Hematopoietic multipotent progenitor cell treated with erythropoietin and hydrocortisone succinate and interleukin-3 and kit ligand, for 6 days (in vitro differentiated cells): Measurements from ENCODE around the gene OR51A4.
A peak's percentile ranks its signal among the peaks of the same experiment; 100 is the strongest.
"Not testable (repeated sequence)": the region's sequence is repeated elsewhere in the genome, so short reads cannot be mapped to it uniquely, and the experiment has no call there.

Source experiments
- DNase-seq: peaks from one replicate; pipeline ENCODE4 v3.0.0-alpha.2; 2015

The OR51A4 gene

GRCh38 chr11:4947505-4947904, at the start of gene OR51A4:
OR51A4 (minus strand) TSS chr11:4947605; CDS start chr11:4947100, 505 bp downstream.
- DNase-seq: no peak

- DNase-seq: no peak
These were observed 47.1 kb upstream of the OR51A4 start, which contains the start of gene OR51L1 for GRCh38 chr11:4994551-4994950. OR51L1 (plus strand) TSS chr11:4994851; CDS start chr11:4998983, 4,132 bp downstream.

DNA sequence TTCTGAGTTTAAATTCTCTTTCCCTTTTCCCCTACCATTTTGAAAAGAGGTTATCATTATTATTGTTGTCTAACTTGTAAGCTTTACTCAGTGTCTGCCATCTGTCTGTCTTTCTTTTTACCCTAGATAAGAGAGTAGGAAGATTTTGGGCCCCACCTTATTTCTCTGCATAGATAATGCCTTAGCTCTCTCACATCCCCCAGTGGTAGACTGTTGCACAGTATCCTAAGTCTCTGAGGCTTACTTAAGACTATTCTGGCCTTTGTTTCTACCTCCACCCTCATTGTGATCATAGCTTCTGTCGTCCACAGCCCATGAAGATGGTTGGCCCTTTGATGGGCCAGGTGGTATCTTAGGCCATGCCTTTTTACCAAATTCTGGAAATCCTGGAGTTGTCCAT, 43.7 kb upstream of the OR51A4 start:
- DNase-seq: peak; percentile 71

GRCh38 chr11:4983841-4984240, 36.4 kb upstream of the OR51A4 start:
- no peak for DNase-seq

GRCh38 chr11:4982678-4983077, 35.3 kb upstream of the OR51A4 start:
- DNase-seq: no peak

- DNase-seq: no peak
These were observed 31.6 kb upstream of the OR51A4 start for GRCh38 chr11:4979036-4979435.

- DNase-seq: no peak
These were observed 28.0 kb upstream of the OR51A4 start for GRCh38 chr11:4975436-4975835.

DNA sequence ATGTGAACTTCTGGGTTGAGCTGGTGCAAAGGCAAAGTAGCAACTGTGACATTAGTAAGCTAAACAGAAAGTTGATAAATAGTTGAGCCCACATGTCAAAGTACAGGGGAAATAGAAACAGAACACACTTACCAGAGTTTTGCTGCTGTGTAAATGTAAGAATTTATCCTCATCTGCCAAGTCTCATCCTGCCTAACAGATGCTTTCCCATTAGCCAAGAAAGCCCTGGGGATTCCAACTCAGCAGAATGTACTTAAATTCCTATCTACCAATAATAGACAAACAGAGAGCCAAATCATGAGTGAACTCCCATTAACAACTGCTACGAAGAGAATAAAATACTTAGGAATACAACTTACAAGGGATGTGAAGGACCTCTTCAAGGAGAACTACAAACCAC, 15.4 kb upstream of the OR51A4 start:
- no peak for DNase-seq

GRCh38 chr11:4960877-4961276, 13.5 kb upstream of the OR51A4 start:
- no peak for DNase-seq

DNA sequence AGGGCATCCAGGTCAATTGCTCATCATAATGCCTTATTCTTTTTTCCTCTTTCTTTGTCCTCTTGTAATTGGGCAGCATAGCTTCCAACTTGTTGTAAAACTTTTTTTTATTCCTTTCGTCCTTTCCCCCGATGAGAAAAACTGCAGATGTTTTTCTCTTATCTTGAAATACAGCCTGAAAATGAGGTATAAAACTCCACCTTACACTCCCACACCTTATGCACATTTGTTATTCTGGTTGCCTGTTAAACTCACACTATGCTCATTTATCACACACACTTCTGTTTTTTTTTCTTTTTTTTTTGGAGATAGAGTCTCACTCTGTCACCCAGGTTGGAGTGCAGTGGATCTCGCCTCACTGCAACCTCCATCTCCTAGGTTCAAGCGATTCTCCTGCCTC, 10.0 kb upstream of the OR51A4 start:
- DNase-seq: no peak

DNA sequence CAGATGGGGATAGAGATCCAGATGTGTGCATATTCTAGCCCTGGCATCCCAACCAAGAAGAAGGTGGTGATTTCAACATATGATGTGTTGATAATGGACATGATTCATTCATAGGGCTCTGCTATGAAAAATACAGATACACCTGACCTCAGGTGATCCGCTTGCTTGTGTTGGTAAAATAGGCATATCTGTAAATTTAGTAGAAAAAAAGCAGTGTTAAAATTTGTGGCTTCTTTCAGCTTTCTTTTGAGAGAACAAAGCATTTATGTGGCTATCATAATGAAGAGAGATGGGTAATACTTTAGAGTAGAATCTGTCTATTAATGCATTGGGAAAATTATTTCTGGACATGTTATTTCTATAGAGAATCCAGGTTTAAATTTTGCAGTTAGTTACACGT, 8.2 kb upstream of the OR51A4 start, which contains the start of gene OR51A2:
Gene OR51A2 (minus strand): TSS at position 101 of the 400 bp plus-strand sequence. CDS start 0 bp downstream, at position 101.
- not testable (repeated sequence) for DNase-seq

- DNase-seq: no peak
These were observed 10.7 kb downstream of the OR51A4 start for GRCh38 chr11:4936745-4937144.

- DNase-seq: no peak
These were observed 14.7 kb downstream of the OR51A4 start for GRCh38 chr11:4932751-4933150.

GRCh38 chr11:4926608-4927007, 20.8 kb downstream of the OR51A4 start:
- no peak for DNase-seq

- DNase-seq: no peak
These were observed 23.2 kb downstream of the OR51A4 start, which contains the start of gene OR51G1 for GRCh38 chr11:4924239-4924638. OR51G1 (minus strand) TSS chr11:4924339; CDS start chr11:4924339, 0 bp downstream.

DNA sequence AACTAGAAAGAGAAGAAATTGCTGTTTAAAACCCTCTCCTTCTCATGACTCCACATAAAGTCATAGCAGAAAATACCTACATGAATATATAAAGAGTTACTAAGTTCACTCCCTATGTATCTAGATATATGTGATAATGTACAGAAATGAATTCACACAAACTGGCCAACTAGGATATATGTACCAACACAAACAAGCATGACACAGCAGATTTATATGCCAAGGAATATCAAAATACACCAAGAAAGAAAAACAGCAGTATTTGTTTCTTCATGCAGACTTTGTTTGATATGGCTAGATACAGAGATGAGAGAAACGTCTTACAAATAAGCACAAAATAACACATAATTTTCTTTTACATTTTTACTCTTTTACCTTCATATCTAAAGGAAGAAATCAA, 25.1 kb downstream of the OR51A4 start:
- DNase-seq: peak; percentile 1

- no peak for DNase-seq
These were observed 25.6 kb downstream of the OR51A4 start for GRCh38 chr11:4921796-4922195.

DNA sequence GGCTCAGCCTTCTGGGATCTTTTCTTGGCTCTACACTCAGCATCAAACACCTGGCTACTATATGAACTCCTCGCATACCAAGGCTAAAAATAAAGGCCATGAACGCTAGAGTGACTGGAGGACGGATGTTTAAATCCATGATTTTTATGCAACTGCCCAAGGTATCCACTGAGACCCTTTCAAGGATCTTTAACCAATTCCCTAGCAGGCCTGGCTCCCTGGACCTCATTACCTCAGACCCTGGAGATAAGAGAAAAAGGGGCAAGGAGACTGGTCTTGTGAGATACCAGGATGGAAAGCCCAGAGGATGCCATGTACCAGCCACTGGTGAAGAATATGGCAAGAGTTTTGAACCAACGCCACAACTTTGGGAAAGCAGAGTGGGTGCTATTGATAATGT, 28.2 kb downstream of the OR51A4 start, which contains the start of gene OR51G2:
Gene OR51G2 (minus strand): TSS at position 101 of the 400 bp plus-strand sequence. CDS start 3,687 bp downstream, outside the sequence.
- no peak for DNase-seq

DNA sequence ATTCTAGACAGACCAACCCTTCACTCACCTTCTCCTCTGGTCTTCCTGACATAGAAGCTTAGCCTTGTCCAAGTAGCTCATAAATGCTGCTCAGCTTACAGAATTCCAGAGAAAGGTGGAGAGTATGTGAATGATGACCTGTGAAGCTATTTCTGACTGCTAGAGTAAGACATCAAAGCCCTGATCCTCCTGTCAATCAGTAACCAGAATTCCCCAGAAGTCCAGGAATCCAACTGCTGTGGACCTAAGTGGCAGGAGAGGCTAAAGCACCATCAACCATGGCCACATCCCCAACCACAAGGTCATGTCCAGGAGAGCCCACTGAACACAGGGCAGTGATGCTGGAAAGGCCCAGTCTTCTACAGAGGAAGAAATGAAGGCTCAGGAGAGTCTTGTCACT, 30.8 kb downstream of the OR51A4 start:
- no peak for DNase-seq

DNA sequence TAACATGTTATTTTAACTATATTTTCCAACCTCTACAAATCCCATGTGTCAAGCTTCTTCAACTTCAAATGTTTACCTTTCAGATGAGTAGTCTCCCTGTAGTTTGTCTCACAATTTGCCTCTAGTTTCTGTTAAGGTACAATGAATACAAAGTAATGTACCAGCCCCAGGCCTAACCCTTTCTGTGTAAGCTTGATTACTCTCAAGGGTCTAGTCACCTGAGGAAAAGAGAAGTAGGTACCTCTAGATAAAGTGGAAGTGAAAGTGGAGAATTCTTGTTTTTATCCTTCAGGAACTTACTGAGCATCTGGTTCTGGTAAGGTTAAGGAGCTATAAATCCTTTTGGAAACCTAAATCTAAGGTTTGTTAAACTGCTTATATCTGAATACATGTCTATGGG, 43.9 kb downstream of the OR51A4 start, which contains the start of gene OR51A7:
Gene OR51A7 (plus strand): TSS at position 300 of the 400 bp plus-strand sequence. CDS start 3,587 bp downstream, outside the sequence.
- no peak for DNase-seq
